HG03558 (cell line): Measurements from ENCODE around the gene CD79B.
"Not testable (repeated sequence)": the region's sequence is repeated elsewhere in the genome, so short reads cannot be mapped to it uniquely, and the experiment has no call there.

Experiments used
- ATAC-seq: cut with Tn5 transposase; IDR thresholded peaks from one replicate; pipeline ENCODE4 v1.9.1; 2021; ENCODE audit warnings: moderate number of reproducible peaks; ENCODE audit not compliant: unreplicated experiment; ENCODE audit errors: extremely low read depth

The CD79B gene

GRCh38 chr17:63934183-63935112 lies 2.3 kb upstream of the CD79B start:
- no peak for ATAC-seq

GRCh38 chr17:63933598-63933997 lies 1.5 kb upstream of the CD79B start:
- no peak for ATAC-seq

- no peak for ATAC-seq
Measured at GRCh38 chr17:63932721-63933120, 590 bp upstream of the CD79B start.

GRCh38 chr17:63930951-63931575 lies 1.1 kb downstream of the CD79B start:
- no peak for ATAC-seq

- ATAC-seq: no peak
Measured at GRCh38 chr17:63929860-63930766, 2.0 kb downstream of the CD79B start.

- no peak for ATAC-seq
Measured at GRCh38 chr17:63928966-63929695, 3.0 kb downstream of the CD79B start.

- ATAC-seq: no peak
Measured at GRCh38 chr17:63928172-63928666, 3.9 kb downstream of the CD79B start.

GRCh38 chr17:63927464-63928171 lies 4.5 kb downstream of the CD79B start:
- no peak for ATAC-seq

GRCh38 chr17:63926164-63926563 lies 6.0 kb downstream of the CD79B start:
- no peak for ATAC-seq

GRCh38 chr17:63925615-63926014 lies 6.5 kb downstream of the CD79B start:
- ATAC-seq: no peak

GRCh38 chr17:63922402-63922801 lies 9.7 kb downstream of the CD79B start:
- not testable (repeated sequence) for ATAC-seq

GRCh38 chr17:63920779-63921178 lies 11.4 kb downstream of the CD79B start:
- ATAC-seq: not testable (repeated sequence)

- not testable (repeated sequence) for ATAC-seq
Measured at GRCh38 chr17:63920050-63920449, 12.1 kb downstream of the CD79B start.

- no peak for ATAC-seq
Measured at GRCh38 chr17:63919311-63919723, 12.8 kb downstream of the CD79B start.

GRCh38 chr17:63918789-63919305 lies 13.3 kb downstream of the CD79B start, which contains the start of gene GH1:
TSS of gene GH1 (minus strand) at chr17:63918839. CDS start at chr17:63918776, 63 bp downstream.
- not testable (repeated sequence) for ATAC-seq

GRCh38 chr17:63918305-63918704 lies 13.8 kb downstream of the CD79B start:
- ATAC-seq: no peak

- ATAC-seq: no peak
Measured at GRCh38 chr17:63917646-63918045, 14.5 kb downstream of the CD79B start.

- ATAC-seq: not testable (repeated sequence)
Measured at GRCh38 chr17:63917206-63917605, 14.9 kb downstream of the CD79B start.
